H9 (cell line): Measurements from ENCODE around the gene CREB5. TPM values are rescaled to one million over a fixed set of nuclear protein-coding genes. Genes with fewer than 3 reads are reported as not detected.

Experiments
- DNase-seq: peaks from one replicate; pipeline ENCODE4 v3.0.0-alpha.2; 2017
- H2AFZ ChIP-seq: one replicate; pipeline ENCODE4 v1.6.1; 2013; ENCODE audit warnings: mild to moderate bottlenecking, low read length, control low read depth, moderate library complexity
- H2AK5ac ChIP-seq: 2 replicates; pipeline ENCODE4 v1.6.1; 2013; ENCODE audit warnings: low read length, control low read depth, mixed read lengths; ENCODE audit not compliant: insufficient read length
- H2BK120ac ChIP-seq: one replicate; pipeline ENCODE4 v1.6.1; 2013; ENCODE audit warnings: low read depth, mild to moderate bottlenecking, low read length, control low read depth, inconsistent platforms; ENCODE audit not compliant: poor library complexity, severe bottlenecking
- H2BK12ac ChIP-seq: 2 replicates; pipeline ENCODE4 v1.6.1; 2013; ENCODE audit warnings: low read length, control low read depth, mixed read lengths, low read depth; ENCODE audit not compliant: insufficient read length
- H2BK15ac ChIP-seq: 2 replicates; pipeline ENCODE4 v1.6.1; 2013; ENCODE audit warnings: low read depth, low read length, control low read depth
- H2BK20ac ChIP-seq: one replicate; pipeline ENCODE4 v1.6.1; 2013; ENCODE audit warnings: low read depth, mild to moderate bottlenecking, low read length, control low read depth, inconsistent platforms; ENCODE audit not compliant: poor library complexity, severe bottlenecking
- H2BK5ac ChIP-seq: 2 replicates; pipeline ENCODE4 v1.6.1; 2013; ENCODE audit warnings: low read length, control low read depth, mixed read lengths; ENCODE audit not compliant: insufficient read length
- H3K14ac ChIP-seq: 2 replicates; pipeline ENCODE4 v1.6.1; 2013; ENCODE audit warnings: low read length, control low read depth; ENCODE audit not compliant: insufficient read depth
- H3K18ac ChIP-seq: 2 replicates; pipeline ENCODE4 v1.6.1; 2013; ENCODE audit warnings: low read depth, mild to moderate bottlenecking, mixed read lengths, low read length, control low read depth; ENCODE audit not compliant: insufficient read length
- H3K23ac ChIP-seq: 2 replicates; pipeline ENCODE4 v1.6.1; 2013; ENCODE audit warnings: low read length, control low read depth, mixed read lengths, low read depth; ENCODE audit not compliant: insufficient read length
- H3K23me2 ChIP-seq: 2 replicates; pipeline ENCODE4 v1.6.1; 2013; ENCODE audit warnings: low read depth, mild to moderate bottlenecking, mixed read lengths, low read length, control low read depth; ENCODE audit not compliant: insufficient read length, poor library complexity, severe bottlenecking
- H3K27ac ChIP-seq: 2 replicates; pipeline ENCODE4 v1.5.1; 2013; ENCODE audit warnings: low read length, control low read depth, mixed read lengths, low read depth; ENCODE audit not compliant: insufficient read length
- H3K27me3 ChIP-seq: 2 replicates; pipeline ENCODE4 v1.6.1; 2013; ENCODE audit warnings: low read length, control low read depth, inconsistent platforms; ENCODE audit not compliant: insufficient read depth
- H3K4ac ChIP-seq: 2 replicates; pipeline ENCODE4 v1.6.1; 2013; ENCODE audit warnings: low read depth, mild to moderate bottlenecking, control low read depth, inconsistent platforms, low read length, moderate library complexity
- H3K4me1 ChIP-seq: 2 replicates; pipeline ENCODE4 v1.6.1; 2013; ENCODE audit warnings: low read length, control low read depth, inconsistent platforms; ENCODE audit not compliant: insufficient read depth
- H3K4me2 ChIP-seq: 2 replicates; pipeline ENCODE4 v1.6.1; 2013; ENCODE audit warnings: low read length, control low read depth, mixed read lengths; ENCODE audit not compliant: insufficient read length, insufficient read depth
- H3K56ac ChIP-seq: 2 replicates; pipeline ENCODE4 v1.6.1; 2013; ENCODE audit warnings: low read depth, mild to moderate bottlenecking, mixed read lengths, low read length, control low read depth; ENCODE audit not compliant: insufficient read length
- H3K79me1 ChIP-seq: 2 replicates; pipeline ENCODE4 v1.6.1; 2013; ENCODE audit warnings: low read depth, mild to moderate bottlenecking, moderate library complexity, low read length, control low read depth, inconsistent platforms; ENCODE audit not compliant: insufficient read depth, poor library complexity, severe bottlenecking
- H3K79me2 ChIP-seq: 2 replicates; pipeline ENCODE4 v1.6.1; 2013; ENCODE audit warnings: low read length, control low read depth, inconsistent platforms; ENCODE audit not compliant: insufficient read depth
- H3K9ac ChIP-seq: 2 replicates; pipeline ENCODE4 v1.6.1; 2013; ENCODE audit warnings: low read length, control low read depth, mixed read lengths; ENCODE audit not compliant: insufficient read length; ENCODE audit errors: extremely low read depth
- H3K9me3 ChIP-seq: one replicate; pipeline ENCODE4 v1.6.1; 2013; ENCODE audit warnings: low read depth, low read length, inconsistent platforms; ENCODE audit not compliant: control insufficient read depth
- H3T11ph ChIP-seq: one replicate; pipeline ENCODE4 v1.6.1; 2013; ENCODE audit warnings: mild to moderate bottlenecking, low read length, control low read depth, inconsistent platforms
- H4K20me1 ChIP-seq: one replicate; pipeline ENCODE4 v1.6.1; 2013; ENCODE audit not compliant: control insufficient read depth, insufficient read length, insufficient read depth
- H4K5ac ChIP-seq: 2 replicates; pipeline ENCODE4 v1.6.1; 2013; ENCODE audit warnings: low read depth, mild to moderate bottlenecking, mixed read lengths, low read length, control low read depth; ENCODE audit not compliant: insufficient read length
- H4K8ac ChIP-seq: replicated peaks from 2 replicates; pipeline ENCODE4 v1.6.1; 2013; ENCODE audit warnings: low read length, control low read depth, mixed read lengths, low read depth; ENCODE audit not compliant: insufficient read length
- H4K91ac ChIP-seq: 2 replicates; pipeline ENCODE4 v1.6.1; 2013; ENCODE audit warnings: low read depth, mild to moderate bottlenecking, moderate library complexity, mixed read lengths, low read length, control low read depth; ENCODE audit not compliant: insufficient read length
- H3K27ac Mint-ChIP-seq, 3 experiments: 2 replicates in 2 of 3; 3 replicates in 1 of 3; pipeline ENCODE4 v1.8.0; 2020 to 2021; ENCODE audit warnings: mixed read lengths in 3 of 3, mild to moderate bottlenecking in 1 of 3, moderate library complexity in 1 of 3
- H3K27me3 Mint-ChIP-seq: 2 replicates; pipeline ENCODE4 v1.8.0; 2021; ENCODE audit warnings: low read depth, mild to moderate bottlenecking, moderate library complexity, mixed read lengths
- H3K36me3 Mint-ChIP-seq, 3 experiments: 2 replicates in 2 of 3; 3 replicates in 1 of 3; pipeline ENCODE4 v1.8.0; 2020 to 2021; ENCODE audit warnings: low read depth in 3 of 3, mixed read lengths in 3 of 3; ENCODE audit not compliant: insufficient read depth in 1 of 3
- H3K4me1 Mint-ChIP-seq, 2 experiments: 2 replicates each; pipeline ENCODE4 v1.8.0; 2020; ENCODE audit warnings: mixed read lengths in 2 of 2
- H3K4me3 Mint-ChIP-seq, 2 experiments: 2 replicates in 1 of 2; 3 replicates in 1 of 2; pipeline ENCODE4 v1.8.0; 2020 to 2021; ENCODE audit warnings: mild to moderate bottlenecking in 2 of 2, mixed read lengths in 2 of 2, moderate library complexity in 1 of 2
- H3K9me3 Mint-ChIP-seq, 2 experiments: 2 replicates in 1 of 2; 3 replicates in 1 of 2; pipeline ENCODE4 v1.8.0; 2020; ENCODE audit warnings: mild to moderate bottlenecking in 2 of 2, mixed read lengths in 2 of 2, moderate library complexity in 1 of 2
- WGBS: extraction: QIAGEN DNeasy Blood & Tissue Kit; methylation state at CpG from one replicate; pipeline ENCODE4 v1.1.7; 2013; ENCODE audit warnings: missing lambda C conversion rate, low lambda C conversion rate, mixed read lengths; ENCODE audit not compliant: insufficient read length; ENCODE audit errors: extremely low coverage; 5-methylcytosine and 5-hydroxymethylcytosine counted together
- total RNA-seq: library from RNA; stranded (reverse); gene quantifications from 2 replicates; pipeline ENCODE4 v1.2.1, GENCODE V29; 2021
- TF ChIP-seq, protein P1 (sequence below): fragments of 200-600 bp; sonication (generic); conservative IDR thresholded peaks from 3 replicates; pipeline ENCODE4 v1.8.0; 2021; ENCODE audit warnings: antibody characterized with exemption, mild to moderate bottlenecking

Gene CREB5
- total RNA-seq, 1 experiment from 2014 or later = 4.0 TPM

DNA sequence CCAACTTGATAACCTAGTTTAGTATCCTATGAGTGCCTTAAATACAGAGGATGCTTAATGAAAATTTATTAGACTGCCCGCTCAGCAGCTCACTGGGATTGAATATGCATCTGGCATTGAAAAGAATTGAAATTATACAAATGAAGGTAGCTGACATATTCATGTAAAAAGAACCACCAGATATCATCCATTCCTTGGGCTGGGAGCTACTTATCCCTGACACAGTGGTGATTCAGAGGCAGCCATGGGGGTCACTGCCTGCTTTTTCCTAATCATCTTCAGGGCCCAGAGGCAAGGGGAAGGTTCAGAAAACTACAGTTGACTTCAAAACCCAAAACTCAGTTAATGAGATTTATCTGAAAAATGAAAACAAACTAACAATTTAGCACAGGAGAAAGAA lies 424.9 kb downstream of the CREB5 start:
- no peak overlapping the region for H3K9ac ChIP-seq
- H3K4ac ChIP-seq = no peak overlapping the region
- no peaks in the 10 kb centered on the region for H3K23me2 ChIP-seq
- no peaks in the 10 kb centered on the region for H3K4me1 ChIP-seq
- H2BK15ac ChIP-seq = no peak overlapping the region
- H2AFZ ChIP-seq = no peak overlapping the region
- H3K9me3 Mint-ChIP-seq = peaks cover 10 to 12% of the 10 kb centered on the region in 2 experiments; a peak in 4 of 5 replicates
- no peaks in the 10 kb centered on the region for H3K27me3 ChIP-seq
- H4K20me1 ChIP-seq = no peaks in the 10 kb centered on the region
- no peak overlapping the region for H3K18ac ChIP-seq
- H3K56ac ChIP-seq = no peak overlapping the region
- H2AK5ac ChIP-seq = no peak overlapping the region
- H3T11ph ChIP-seq = no peak overlapping the region
- peaks cover 3% of the 10 kb centered on the region in 2 experiments for H3K4me1 Mint-ChIP-seq
- no peak overlapping the region for H3K14ac ChIP-seq
- H3K36me3 Mint-ChIP-seq = peaks cover 5 to 9% (median 8%) of the 10 kb centered on the region in 3 experiments; a peak in 5 of 7 replicates
- H4K5ac ChIP-seq = no peak overlapping the region
- TF ChIP-seq, protein P1, sequence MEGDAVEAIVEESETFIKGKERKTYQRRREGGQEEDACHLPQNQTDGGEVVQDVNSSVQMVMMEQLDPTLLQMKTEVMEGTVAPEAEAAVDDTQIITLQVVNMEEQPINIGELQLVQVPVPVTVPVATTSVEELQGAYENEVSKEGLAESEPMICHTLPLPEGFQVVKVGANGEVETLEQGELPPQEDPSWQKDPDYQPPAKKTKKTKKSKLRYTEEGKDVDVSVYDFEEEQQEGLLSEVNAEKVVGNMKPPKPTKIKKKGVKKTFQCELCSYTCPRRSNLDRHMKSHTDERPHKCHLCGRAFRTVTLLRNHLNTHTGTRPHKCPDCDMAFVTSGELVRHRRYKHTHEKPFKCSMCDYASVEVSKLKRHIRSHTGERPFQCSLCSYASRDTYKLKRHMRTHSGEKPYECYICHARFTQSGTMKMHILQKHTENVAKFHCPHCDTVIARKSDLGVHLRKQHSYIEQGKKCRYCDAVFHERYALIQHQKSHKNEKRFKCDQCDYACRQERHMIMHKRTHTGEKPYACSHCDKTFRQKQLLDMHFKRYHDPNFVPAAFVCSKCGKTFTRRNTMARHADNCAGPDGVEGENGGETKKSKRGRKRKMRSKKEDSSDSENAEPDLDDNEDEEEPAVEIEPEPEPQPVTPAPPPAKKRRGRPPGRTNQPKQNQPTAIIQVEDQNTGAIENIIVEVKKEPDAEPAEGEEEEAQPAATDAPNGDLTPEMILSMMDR = no peak
- H2BK5ac ChIP-seq = no peak overlapping the region
- H2BK12ac ChIP-seq = no peak overlapping the region
- no peak overlapping the region for H3K27ac ChIP-seq
- H4K8ac ChIP-seq = no peak overlapping the region
- H2BK120ac ChIP-seq = no peak overlapping the region
- H2BK20ac ChIP-seq = no peak overlapping the region
- no peaks in the 10 kb centered on the region for H3K79me2 ChIP-seq
- WGBS = no CpG with 5 or more reads among the region's 1 CpG
- no peaks in the 10 kb centered on the region for H3K79me1 ChIP-seq
- no peak overlapping the region for H3K4me2 ChIP-seq
- H3K23ac ChIP-seq = no peak overlapping the region
- no peak for DNase-seq
- no peaks in the 10 kb centered on the region for H3K27me3 Mint-ChIP-seq
- no peak overlapping the region for H3K27ac Mint-ChIP-seq
- H3K4me3 Mint-ChIP-seq = no peak overlapping the region
- H3K9me3 ChIP-seq = no peaks in the 10 kb centered on the region
- no peak overlapping the region for H4K91ac ChIP-seq
